Transverse colon (tissue), 4 donors: ENCODE measurements around the gene AKAP9.

Experiments
- CTCF ChIP-seq, 5 experiments: fragments of 200-600 bp in 3 of 5; fragments of 450-650 bp in 2 of 5; sonication (generic) in 3 of 5; IDR thresholded peaks; 1 replicate in 2 of 5; 2 replicates in 3 of 5; pipeline ENCODE4 v1.5.1; 2016 to 2017; ENCODE audit warnings: antibody characterized with exemption in 5 of 5, inconsistent platforms in 3 of 5, mild to moderate bottlenecking in 2 of 5, moderate library complexity in 1 of 5
- POLR2A ChIP-seq: fragments of 450-650 bp; IDR thresholded peaks from one replicate; pipeline ENCODE4 v1.6.1; 2016; ENCODE audit warnings: antibody characterized with exemption, mild to moderate bottlenecking, moderate library complexity
- POLR2AphosphoS5 ChIP-seq, 3 donors: sonication (generic); formaldehyde crosslinking; IDR thresholded peaks; one replicate each; pipeline ENCODE4 v1.6.1; 2016; ENCODE audit warnings: antibody characterized with exemption in 3 of 3

- no peak for TF ChIP-seq CTCF (IDR thresholded peaks at IDR 0.05)
- no peak for TF ChIP-seq POLR2A
- TF ChIP-seq POLR2AphosphoS5 (IDR thresholded peaks at IDR 0.05) = no peak
Measured at GRCh38 chr7:92072121-92072520, 131.5 kb downstream of the AKAP9 start.
